DND-41 (cell line): ENCODE data around the gene SART3.

Source experiments
- CTCF ChIP-seq: IDR thresholded peaks from 2 replicates; pipeline ENCODE4 v1.5.1; 2012; ENCODE audit warnings: borderline replicate concordance, low read length, moderate library complexity, mild to moderate bottlenecking; ENCODE audit not compliant: poor library complexity, severe bottlenecking; ENCODE audit errors: extremely low read depth
- EZH2 ChIP-seq: IDR thresholded peaks from 3 replicates; pipeline ENCODE4 v1.6.1; 2012; ENCODE audit warnings: borderline replicate concordance, low read depth, mild to moderate bottlenecking, moderate library complexity, low read length, inconsistent platforms; ENCODE audit not compliant: severe bottlenecking

GRCh38 chr12:108591267-108591980 is 30.5 kb upstream of the SART3 start:
- TF ChIP-seq EZH2 (no peak), CTCF (no peak)
